Endothelial cell of umbilical vein (primary cell): ENCODE results near the gene ANO7.

Experiments
- CTCF ChIP-seq, 2 donors: IDR thresholded peaks; 1 replicate in 1 of 2; 2 replicates in 1 of 2; pipeline ENCODE4 v1.5.1; 2011; ENCODE audit warnings: low read length in 2 of 2, mild to moderate bottlenecking in 2 of 2, moderate library complexity in 2 of 2, control low read depth in 1 of 2, inconsistent platforms in 1 of 2, low read depth in 1 of 2; ENCODE audit not compliant: insufficient read depth in 1 of 2; ENCODE audit errors: extremely low read depth in 1 of 2
- EZH2 ChIP-seq: IDR thresholded peaks from 2 replicates; pipeline ENCODE4 v1.6.1; 2012; ENCODE audit warnings: borderline replicate concordance, low read depth, mild to moderate bottlenecking, moderate library complexity, low read length, inconsistent platforms; ENCODE audit not compliant: severe bottlenecking
- FOS ChIP-seq: IDR thresholded peaks from 2 replicates; pipeline ENCODE4 v1.6.1; 2011; ENCODE audit warnings: mild to moderate bottlenecking, low read length, moderate library complexity, borderline replicate concordance; ENCODE audit not compliant: insufficient read depth
- JUN ChIP-seq: IDR thresholded peaks from 2 replicates; pipeline ENCODE4 v1.6.1; 2011; ENCODE audit warnings: borderline replicate concordance, low read depth; ENCODE audit not compliant: insufficient read length, insufficient read depth
- MAX ChIP-seq: IDR thresholded peaks from 2 replicates; pipeline ENCODE4 v1.6.1; 2011; ENCODE audit not compliant: insufficient read depth, insufficient read length
- MYC ChIP-seq: IDR thresholded peaks from one replicate; pipeline ENCODE4 v1.6.1; 2011; ENCODE audit warnings: mild to moderate bottlenecking, low read depth, low read length
- POLR2A ChIP-seq: IDR thresholded peaks from 2 replicates; pipeline ENCODE4 v1.6.1; 2012; ENCODE audit warnings: low read depth, mild to moderate bottlenecking, control low read depth, low read length
- POLR2AphosphoS5 ChIP-seq: IDR thresholded peaks from 2 replicates; pipeline ENCODE4 v1.6.1; 2012; ENCODE audit warnings: low read depth, mild to moderate bottlenecking, control low read depth, low read length, moderate library complexity; ENCODE audit not compliant: insufficient read depth

- TF ChIP-seq CTCF (IDR thresholded peaks at IDR 0.05; ENCODE audit: extremely low read depth in 1 of 2, insufficient read depth in 1 of 2, low read depth in 1 of 2, low read length in 2 of 2) = no peak
- TF ChIP-seq POLR2A = no peak
- TF ChIP-seq JUN = no peak
- no peak for TF ChIP-seq POLR2AphosphoS5
- no peak for TF ChIP-seq MYC
- no peak for TF ChIP-seq FOS
- no peak for TF ChIP-seq EZH2
- TF ChIP-seq MAX = no peak
Observed at GRCh38 chr2:241147336-241147735, 41.1 kb upstream of the ANO7 start.
